MCF 10A (cell line): ENCODE measurements around the gene ANKZF1. TPM values are rescaled to one million over a fixed set of nuclear protein-coding genes. Genes with fewer than 3 reads are reported as not detected.
A peak's percentile ranks its signal among the peaks of the same experiment; 100 is the strongest.

Experiments
- BruUV-seq: library from RNA; stranded (reverse); fragments of 400-500 nt; replicated peaks from 2 replicates; lab custom pipeline; 2021; lab: Mats Ljungman, UMichigan
- CTCF ChIA-PET: fragments of 300-600 bp; sonication (Branson Sonifier 250); formaldehyde crosslinking; extraction: SDS; loops from one replicate; lab custom pipeline; 2021; ENCODE audit warnings: antibody characterized with exemption, inconsistent platforms; lab: Yijun Ruan, JAX
- POLR2A ChIA-PET: fragments of 300-600, 350-650 bp; sonication (Branson Sonifier 250); formaldehyde crosslinking; extraction: SDS; loops from one replicate; lab custom pipeline; 2020; ENCODE audit warnings: antibody characterized with exemption, inconsistent platforms; lab: Yijun Ruan, JAX
- DNase-seq: peaks from one replicate; pipeline ENCODE4 v3.0.0-alpha.2; 2018; ENCODE audit not compliant: unreplicated experiment
- H3K27ac Mint-ChIP-seq: one replicate; pipeline ENCODE4 v1.8.0; 2022; ENCODE audit warnings: mild to moderate bottlenecking, low read depth, mixed read lengths; ENCODE audit not compliant: unreplicated experiment
- H3K27me3 Mint-ChIP-seq: one replicate; pipeline ENCODE4 v1.8.0; 2022; ENCODE audit warnings: mixed read lengths; ENCODE audit not compliant: insufficient read depth, unreplicated experiment
- H3K36me3 Mint-ChIP-seq: one replicate; pipeline ENCODE4 v1.8.0; 2022; ENCODE audit warnings: mild to moderate bottlenecking, moderate library complexity, mixed read lengths; ENCODE audit not compliant: insufficient read depth, unreplicated experiment
- H3K4me1 Mint-ChIP-seq: one replicate; pipeline ENCODE4 v1.8.0; 2022; ENCODE audit warnings: mixed read lengths; ENCODE audit not compliant: insufficient read depth, unreplicated experiment
- H3K4me3 Mint-ChIP-seq: one replicate; pipeline ENCODE4 v1.8.0; 2022; ENCODE audit warnings: mild to moderate bottlenecking, moderate library complexity, mixed read lengths; ENCODE audit not compliant: unreplicated experiment
- H3K9me3 Mint-ChIP-seq: one replicate; pipeline ENCODE4 v1.8.0; 2022; ENCODE audit warnings: mixed read lengths; ENCODE audit not compliant: unreplicated experiment
- CTCF ChIP-seq: fragments of 200-600 bp; IDR thresholded peaks from one replicate; pipeline ENCODE4 v1.8.0; 2022; ENCODE audit warnings: antibody characterized with exemption, mild to moderate bottlenecking; ENCODE audit not compliant: unreplicated experiment
- intact Hi-C: fragments of 100-400 bp; cut with micrococcal nuclease; formaldehyde crosslinking; loops from 2 replicates; pipeline ENCODE4 v1.14.1; 2022
- total RNA-seq: library from RNA; stranded (reverse); gene quantifications from 2 replicates; pipeline ENCODE4 v1.2.3, GENCODE V29; 2022

The ANKZF1 gene
- total RNA-seq, 1 experiment from 2014 or later = 45.6 TPM

GRCh38 chr2:219245148-219245898, 15.7 kb downstream of the ANKZF1 start, which contains the start of the genes GLB1L and STK16:
Gene GLB1L, minus strand, starts transcription at chr2:219245444. Its CDS starts 1,871 bp downstream, at chr2:219243573.
Gene STK16, plus strand, starts transcription at chr2:219245479. Its CDS starts 521 bp downstream, at chr2:219246000.
- peaks cover 39% of the 10 kb centered on the region for H3K36me3 Mint-ChIP-seq
- ChIA-PET POLR2A (interaction anchor here (0.5 to 14.1 kb wide), 33 partner anchors 9 to 352 kb away, joined by 3 to 401 read pairs (median 5); partner anchors contain the start of genes ANKZF1, ATG9A, CFAP65 and CNPPD1), CTCF (interaction anchor here (0.5 to 10.3 kb wide), 14 partner anchors 13 to 121 kb away, joined by 3 to 123 read pairs (median 3); partner anchors contain the start of genes ANKZF1, ATG9A, DNAJB2 and SLC23A3)
- DNase-seq = peak; percentile 87
- peaks cover 21% of the 10 kb centered on the region for H3K4me1 Mint-ChIP-seq
- BruUV-seq = no TSS peak
- H3K9me3 Mint-ChIP-seq = no peaks in the 10 kb centered on the region
- intact Hi-C loops = loop anchor here (2.0 to 5.0 kb wide), 2 partner anchors 15 to 52 kb away; no protein-coding TSS in a partner anchor
- TF ChIP-seq CTCF = no peak
- H3K27ac Mint-ChIP-seq = peak within 1 kb of the TSS; percentile 85
- no peaks in the 10 kb centered on the region for H3K27me3 Mint-ChIP-seq
- peak within 1 kb of the TSS; percentile 80 for H3K4me3 Mint-ChIP-seq

- Mint-ChIP-seq H3K4me1 (peaks cover 26% of the 10 kb centered on the region), H3K9me3 (no peaks in the 10 kb centered on the region), H3K36me3 (peaks cover 44% of the 10 kb centered on the region), H3K27ac (peak overlapping the region; percentile 85), H3K27me3 (no peaks in the 10 kb centered on the region), H3K4me3 (peak overlapping the region; percentile 80)
- intact Hi-C loops = loop anchor here (2.0 to 5.0 kb wide), 2 partner anchors 15 to 51 kb away; no protein-coding TSS in a partner anchor
- DNase-seq = no peak
- TF ChIP-seq CTCF = no peak
- POLR2A ChIA-PET = interaction anchor here (1.1 to 14.1 kb wide), 18 partner anchors 8 to 351 kb away, joined by 3 to 401 read pairs (median 11); partner anchors contain the start of genes ANKZF1, ATG9A, CNPPD1 and DNAJB2
- BruUV-seq = TSS peak; percentile 64
- CTCF ChIA-PET = interaction anchor here (0.6 to 10.3 kb wide), 9 partner anchors 13 to 266 kb away, joined by 3 to 123 read pairs (median 4); partner anchors contain the start of genes DNAJB2 and SLC23A3
Observed at GRCh38 chr2:219245899-219246230, 16.3 kb downstream of the ANKZF1 start.

GRCh38 chr2:219246559-219246958, 17.0 kb downstream of the ANKZF1 start:
- POLR2A ChIA-PET = interaction anchor here (1.4 to 14.1 kb wide), 9 partner anchors 13 to 70 kb away, joined by 3 to 401 read pairs (median 18); partner anchors contain the start of genes ANKZF1, ATG9A, CNPPD1 and DNAJB2
- Mint-ChIP-seq H3K27me3 (no peaks in the 10 kb centered on the region), H3K36me3 (peaks cover 51% of the 10 kb centered on the region)

More at GRCh38 chr2:219246559-219246958, 17.0 kb downstream of the ANKZF1 start:
- BruUV-seq = no TSS peak
- Mint-ChIP-seq H3K9me3 (no peaks in the 10 kb centered on the region), H3K4me3 (peak overlapping the region; percentile 80), H3K27ac (no peak overlapping the region), H3K4me1 (peaks cover 29% of the 10 kb centered on the region)
- DNase-seq = no peak
- TF ChIP-seq CTCF = no peak
- CTCF ChIA-PET = interaction anchor here (0.6 to 10.3 kb wide), 9 partner anchors 12 to 267 kb away, joined by 3 to 123 read pairs (median 4); partner anchors contain the start of genes DNAJB2 and SLC23A3
- intact Hi-C loops = loop anchor here (5.0 kb wide), 1 partner anchor 51 kb away; no protein-coding TSS in a partner anchor
